ENCODE data around the gene CCDC74A.
"Not testable (repeated sequence)": the region's sequence is repeated elsewhere in the genome, so short reads cannot be mapped to it uniquely, and the experiment has no call there.

DNA sequence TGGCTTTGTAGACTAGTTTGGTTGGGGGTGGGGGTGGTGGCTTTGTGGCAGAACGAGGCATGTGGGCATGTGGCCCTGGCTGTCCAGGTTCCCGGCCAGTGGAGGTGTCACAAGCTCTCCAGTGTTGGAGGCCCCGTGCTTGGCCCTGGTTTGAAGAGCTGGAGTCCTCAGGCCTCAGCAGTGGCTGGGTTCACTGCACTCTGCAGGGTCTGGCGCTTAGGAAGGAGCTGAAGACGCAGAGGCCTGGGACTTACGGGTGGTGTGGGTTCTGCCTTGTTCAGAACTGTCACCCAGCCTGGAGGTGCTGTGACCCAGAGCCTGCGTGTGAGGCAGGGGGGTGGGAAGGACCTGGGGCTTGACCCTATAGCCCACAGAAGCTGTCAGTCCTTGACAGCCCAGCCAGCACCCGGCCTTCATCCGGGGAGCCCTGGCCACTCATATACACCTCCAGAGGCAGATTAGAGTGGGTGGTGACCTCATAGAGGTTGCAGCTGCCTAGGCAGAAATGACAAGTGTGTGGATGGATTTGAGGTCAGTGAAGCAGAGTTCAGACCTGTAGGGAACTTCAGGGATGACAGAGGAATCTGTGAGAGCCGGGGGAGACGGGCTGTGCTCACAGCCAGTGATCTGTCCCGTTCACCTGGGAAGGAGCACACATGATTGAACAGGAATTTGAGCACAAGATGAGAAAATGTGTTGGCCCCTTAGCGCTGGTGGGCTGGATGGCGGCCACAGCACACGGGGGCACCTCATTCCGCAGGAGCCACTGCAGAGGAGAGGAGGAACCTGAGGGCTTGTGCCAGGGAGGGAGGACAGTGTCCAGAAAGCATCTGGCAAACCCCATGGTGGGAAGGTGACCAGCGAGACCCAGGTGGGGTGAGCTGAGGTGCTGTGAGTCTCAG lies 15.5 kb upstream of the CCDC74A start:
- TF ChIP-seq, protein P1, sequence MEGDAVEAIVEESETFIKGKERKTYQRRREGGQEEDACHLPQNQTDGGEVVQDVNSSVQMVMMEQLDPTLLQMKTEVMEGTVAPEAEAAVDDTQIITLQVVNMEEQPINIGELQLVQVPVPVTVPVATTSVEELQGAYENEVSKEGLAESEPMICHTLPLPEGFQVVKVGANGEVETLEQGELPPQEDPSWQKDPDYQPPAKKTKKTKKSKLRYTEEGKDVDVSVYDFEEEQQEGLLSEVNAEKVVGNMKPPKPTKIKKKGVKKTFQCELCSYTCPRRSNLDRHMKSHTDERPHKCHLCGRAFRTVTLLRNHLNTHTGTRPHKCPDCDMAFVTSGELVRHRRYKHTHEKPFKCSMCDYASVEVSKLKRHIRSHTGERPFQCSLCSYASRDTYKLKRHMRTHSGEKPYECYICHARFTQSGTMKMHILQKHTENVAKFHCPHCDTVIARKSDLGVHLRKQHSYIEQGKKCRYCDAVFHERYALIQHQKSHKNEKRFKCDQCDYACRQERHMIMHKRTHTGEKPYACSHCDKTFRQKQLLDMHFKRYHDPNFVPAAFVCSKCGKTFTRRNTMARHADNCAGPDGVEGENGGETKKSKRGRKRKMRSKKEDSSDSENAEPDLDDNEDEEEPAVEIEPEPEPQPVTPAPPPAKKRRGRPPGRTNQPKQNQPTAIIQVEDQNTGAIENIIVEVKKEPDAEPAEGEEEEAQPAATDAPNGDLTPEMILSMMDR (IDR thresholded peaks at IDR 0.05; ENCODE audit: low read length): not testable (repeated sequence)
- TF ChIP-seq EZH2 (IDR thresholded peaks at IDR 0.05; ENCODE audit: borderline replicate concordance, low read length): not testable (repeated sequence)
